H1 (cell line): ENCODE results near the gene ATP9B. TPM values are rescaled to one million over a fixed set of nuclear protein-coding genes. Genes with fewer than 3 reads are reported as not detected.

Source experiments
- CBX8 ChIP-seq: fragments of 300-800, 300-1000 bp; sonication (generic); IDR thresholded peaks from 2 replicates; pipeline ENCODE4 v1.7.1; 2016; ENCODE audit warnings: low read depth, low read length, borderline replicate concordance
- CTCF ChIP-seq, 3 experiments: IDR thresholded peaks; 1 replicate in 2 of 3; 2 replicates in 1 of 3; pipeline versions ENCODE4 v1.5.1 to v1.6.1; 2011; ENCODE audit warnings: low read length in 3 of 3, mild to moderate bottlenecking in 3 of 3, inconsistent platforms in 2 of 3, low read depth in 1 of 3, moderate library complexity in 1 of 3; ENCODE audit not compliant: insufficient read depth in 1 of 3; ENCODE audit errors: control extremely low read depth in 1 of 3
- JUN ChIP-seq: IDR thresholded peaks from 2 replicates; pipeline ENCODE4 v1.6.1; 2011; ENCODE audit warnings: low read depth, mild to moderate bottlenecking, improper control_type of control experiment, low read length
- YY1 ChIP-seq: IDR thresholded peaks from 2 replicates; pipeline ENCODE4 v1.6.1; 2011; ENCODE audit warnings: low read depth, mild to moderate bottlenecking, low read length
- ZNF274 ChIP-seq: IDR thresholded peaks from 2 replicates; pipeline ENCODE4 v1.7.0; 2012; ENCODE audit warnings: low read length, borderline replicate concordance; ENCODE audit errors: extremely low read depth
- polyA plus RNA-seq, 7 experiments: library from polyadenylated mRNA; depleted of rRNA in 3 of 7; stranded (reverse) in 5 of 7; unstranded in 2 of 7; fragments of >200 nt in 5 of 7; fragments of 200-250 nt in 2 of 7; gene quantifications; 1 replicate in 5 of 7; 2 replicates in 1 of 7; 4 replicates in 1 of 7; pipeline versions ENCODE4 v1.2.1 to v1.2.3, GENCODE V29; 2011 to 2013; ENCODE audit warnings: missing spikeins in 2 of 7, mixed read lengths in 2 of 7
- total RNA-seq: library from RNA; stranded (reverse); fragmentation: NEBNext Ultra II Directional; extraction: Animal tissue kit (Norgen Biotek cat#: 25700); gene quantifications from 2 replicates; pipeline ENCODE4 v1.2.1, GENCODE V29; 2021

ATP9B gene
- total and polyA plus RNA-seq, 2 of the 8 experiments (the other 6 are each of a cell fraction or from before 2014, with no cell fraction given): 15.1 to 21.7 TPM

DNA sequence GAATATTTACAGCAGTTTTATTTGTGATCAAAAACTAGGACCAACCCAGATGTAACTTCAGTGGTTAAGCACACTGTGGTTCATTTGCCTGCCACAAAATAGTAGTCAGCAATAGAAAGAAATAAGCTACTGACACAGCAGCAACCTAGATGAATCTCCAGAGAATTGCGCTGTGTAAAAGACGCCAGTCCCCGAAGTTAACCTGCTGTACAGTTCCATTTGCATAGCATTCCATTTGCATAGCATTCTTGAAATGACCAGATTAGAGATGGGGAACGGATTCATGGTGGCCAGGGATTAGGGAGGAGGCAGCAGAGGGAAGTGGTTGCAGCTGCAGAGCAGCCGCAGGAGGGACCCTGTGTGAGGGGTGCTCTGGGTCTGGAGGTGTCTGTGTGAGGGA lies 287.2 kb downstream of the ATP9B start (continued):
- TF ChIP-seq CTCF (IDR thresholded peaks at IDR 0.05; ENCODE audit: control extremely low read depth in 1 of 3, insufficient read depth in 1 of 3, low read depth in 1 of 3, low read length in 3 of 3) (no peak), YY1 (no peak), JUN (no peak), ZNF274 (no peak), CBX8 (no peak)
- TF ChIP-seq, all 59 proteins: peak for 0
